ENCODE data around the gene FCF1. TPM values are rescaled to one million over a fixed set of nuclear protein-coding genes. Genes with fewer than 3 reads are reported as not detected.

FCF1 gene
- total and polyA plus RNA-seq, 7 donors = 11.0 to 57.4 (median 30.3) TPM

DNA sequence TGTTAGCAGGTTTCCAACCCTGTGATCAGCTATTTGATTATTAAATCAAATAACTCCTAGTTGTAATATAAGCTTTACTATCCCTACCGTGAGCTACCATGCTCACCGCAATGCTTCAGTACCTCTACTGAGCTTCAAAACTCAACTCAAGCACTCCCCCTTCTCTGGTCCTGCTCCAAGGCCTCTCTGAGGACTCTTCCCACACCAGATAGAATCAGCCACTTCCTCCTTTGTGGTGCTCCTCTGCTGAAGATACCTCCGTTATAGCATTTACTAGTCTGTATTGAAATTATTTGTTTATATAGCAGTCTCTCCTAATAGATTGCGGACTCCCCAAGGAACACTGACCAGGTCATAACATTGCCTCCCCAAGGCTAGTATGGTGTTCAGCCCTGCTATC lies 17.5 kb upstream of the FCF1 start:
- TF ChIP-seq, protein P1, sequence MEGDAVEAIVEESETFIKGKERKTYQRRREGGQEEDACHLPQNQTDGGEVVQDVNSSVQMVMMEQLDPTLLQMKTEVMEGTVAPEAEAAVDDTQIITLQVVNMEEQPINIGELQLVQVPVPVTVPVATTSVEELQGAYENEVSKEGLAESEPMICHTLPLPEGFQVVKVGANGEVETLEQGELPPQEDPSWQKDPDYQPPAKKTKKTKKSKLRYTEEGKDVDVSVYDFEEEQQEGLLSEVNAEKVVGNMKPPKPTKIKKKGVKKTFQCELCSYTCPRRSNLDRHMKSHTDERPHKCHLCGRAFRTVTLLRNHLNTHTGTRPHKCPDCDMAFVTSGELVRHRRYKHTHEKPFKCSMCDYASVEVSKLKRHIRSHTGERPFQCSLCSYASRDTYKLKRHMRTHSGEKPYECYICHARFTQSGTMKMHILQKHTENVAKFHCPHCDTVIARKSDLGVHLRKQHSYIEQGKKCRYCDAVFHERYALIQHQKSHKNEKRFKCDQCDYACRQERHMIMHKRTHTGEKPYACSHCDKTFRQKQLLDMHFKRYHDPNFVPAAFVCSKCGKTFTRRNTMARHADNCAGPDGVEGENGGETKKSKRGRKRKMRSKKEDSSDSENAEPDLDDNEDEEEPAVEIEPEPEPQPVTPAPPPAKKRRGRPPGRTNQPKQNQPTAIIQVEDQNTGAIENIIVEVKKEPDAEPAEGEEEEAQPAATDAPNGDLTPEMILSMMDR (IDR thresholded peaks at IDR 0.05) = no peak
- H3K27me3 ChIP-seq (ENCODE audit: insufficient read depth in 3 of 3, low read length in 2 of 3) = no peaks in the 10 kb centered on the region
- peaks cover 0 to 24% of the 10 kb centered on the region in 2 donors for H3K36me3 ChIP-seq (ENCODE audit: insufficient read depth in 1 of 2, low read depth in 1 of 2)
- no peak overlapping the region for H3K27ac ChIP-seq
- no peak for ATAC-seq
- no peaks in the 10 kb centered on the region for H3K9me3 ChIP-seq
- no peak for DNase-seq
- intact Hi-C loops (cut with DNase I) = no loop called here
- H3K4me1 ChIP-seq = peaks cover 27% of the 10 kb centered on the region
- 96 to 98% (median 98%) methylated on average over 4 of the region's 4 CpGs for WGBS, 3 donors
- no peak overlapping the region for H3K4me3 ChIP-seq

DNA sequence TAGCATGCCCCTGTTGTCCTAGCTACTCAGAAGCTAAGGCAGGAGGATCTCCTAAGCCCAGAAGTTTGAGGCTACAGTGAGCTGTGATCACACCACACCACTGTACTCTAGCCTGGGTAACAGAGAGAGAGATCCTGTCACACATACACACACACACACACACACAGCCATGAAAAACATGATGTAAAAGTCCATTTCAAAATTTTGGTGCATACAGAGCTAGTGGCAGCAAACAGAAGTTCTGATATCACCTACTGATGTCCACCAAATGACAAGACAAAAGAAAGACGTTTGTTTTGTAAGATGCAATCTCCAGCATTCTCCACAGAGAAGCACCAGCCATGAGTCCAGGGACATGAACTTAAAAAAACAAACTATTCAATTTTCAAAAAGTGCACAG lies 15.9 kb upstream of the FCF1 start:
- H3K27me3 ChIP-seq (ENCODE audit: insufficient read depth in 3 of 3, low read length in 2 of 3) = no peaks in the 10 kb centered on the region
- intact Hi-C loops (cut with DNase I) = no loop called here
- H3K36me3 ChIP-seq (ENCODE audit: insufficient read depth in 1 of 2, low read depth in 1 of 2) = peaks cover 0 to 10% of the 10 kb centered on the region in 2 donors
- H3K4me3 ChIP-seq = no peak overlapping the region
- DNase-seq (no peak), ATAC-seq (no peak)
- TF ChIP-seq, protein P1 (IDR thresholded peaks at IDR 0.05) = no peak
- no peaks in the 10 kb centered on the region for H3K9me3 ChIP-seq
- no peak overlapping the region for H3K27ac ChIP-seq
- WGBS, 3 donors = 70 to 95% (median 74%) methylated on average over 1 of the region's 1 CpG
- peaks cover 11% of the 10 kb centered on the region for H3K4me1 ChIP-seq

DNA sequence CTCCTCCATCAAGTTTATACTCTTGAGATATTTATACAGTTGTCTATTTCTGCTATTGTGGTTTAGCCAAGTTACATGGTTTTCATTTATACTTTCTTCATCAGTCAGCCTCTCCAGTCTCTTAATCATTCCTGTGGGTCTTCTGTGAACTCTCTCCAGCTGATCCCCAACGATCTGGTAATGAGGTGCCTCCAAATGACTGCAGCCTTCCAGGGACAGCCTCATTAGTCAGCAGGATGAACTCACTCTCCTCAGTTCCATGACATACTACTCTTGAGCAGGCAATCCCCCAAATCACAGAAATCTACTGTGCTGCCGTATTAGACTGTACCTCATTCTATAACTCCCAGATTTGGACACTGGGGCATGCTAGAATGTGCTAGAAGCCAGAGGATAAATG lies 15.4 kb upstream of the FCF1 start:
- Histone ChIP-seq H3K27ac (no peak overlapping the region), H3K4me3 (no peak overlapping the region), H3K36me3 (ENCODE audit: insufficient read depth in 1 of 2, low read depth in 1 of 2) (peaks cover 0 to 10% of the 10 kb centered on the region in 2 donors), H3K4me1 (peaks cover 5% of the 10 kb centered on the region), H3K27me3 (ENCODE audit: insufficient read depth in 3 of 3, low read length in 2 of 3) (no peaks in the 10 kb centered on the region), H3K9me3 (no peaks in the 10 kb centered on the region)
- intact Hi-C loops (cut with DNase I) = no loop called here
- DNase-seq = no peak
- TF ChIP-seq, protein P1 (IDR thresholded peaks at IDR 0.05) = no peak
- no peak for ATAC-seq
- WGBS, 3 donors = 72 to 85% (median 81%) methylated on average over 2 of the region's 2 CpGs

DNA sequence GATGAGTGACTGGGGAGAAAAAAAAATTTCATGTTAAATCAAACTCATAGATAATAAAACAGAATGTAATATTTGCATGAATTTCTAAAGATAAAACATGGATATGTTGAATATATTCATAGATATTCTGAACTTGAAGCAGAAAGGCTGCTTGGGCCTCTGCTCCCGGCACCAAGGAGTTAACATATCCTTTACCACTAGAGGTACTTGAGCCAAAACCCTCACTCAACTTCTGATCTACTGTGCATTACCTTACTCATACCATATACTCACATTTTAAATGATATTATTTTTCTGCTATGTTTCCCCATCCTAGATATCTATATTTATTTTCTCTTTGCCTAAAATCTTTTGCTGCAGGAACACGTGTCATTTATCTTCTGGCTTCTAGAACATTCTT lies 15.0 kb upstream of the FCF1 start:
- H3K4me3 ChIP-seq = no peak overlapping the region
- TF ChIP-seq, protein P1 (IDR thresholded peaks at IDR 0.05) = no peak
- no peak for DNase-seq
- H3K36me3 ChIP-seq (ENCODE audit: insufficient read depth in 1 of 2, low read depth in 1 of 2) = peaks cover 0 to 10% of the 10 kb centered on the region in 2 donors
- peaks cover under 1% of the 10 kb centered on the region for H3K4me1 ChIP-seq
- no peak for ATAC-seq
- WGBS, 3 donors = 91 to 94% (median 91%) methylated on average over 2 of the region's 2 CpGs
- H3K9me3 ChIP-seq = no peaks in the 10 kb centered on the region
- H3K27ac ChIP-seq = no peak overlapping the region
- no peaks in the 10 kb centered on the region for H3K27me3 ChIP-seq (ENCODE audit: insufficient read depth in 3 of 3, low read length in 2 of 3)
- intact Hi-C loops (cut with DNase I) = no loop called here

DNA sequence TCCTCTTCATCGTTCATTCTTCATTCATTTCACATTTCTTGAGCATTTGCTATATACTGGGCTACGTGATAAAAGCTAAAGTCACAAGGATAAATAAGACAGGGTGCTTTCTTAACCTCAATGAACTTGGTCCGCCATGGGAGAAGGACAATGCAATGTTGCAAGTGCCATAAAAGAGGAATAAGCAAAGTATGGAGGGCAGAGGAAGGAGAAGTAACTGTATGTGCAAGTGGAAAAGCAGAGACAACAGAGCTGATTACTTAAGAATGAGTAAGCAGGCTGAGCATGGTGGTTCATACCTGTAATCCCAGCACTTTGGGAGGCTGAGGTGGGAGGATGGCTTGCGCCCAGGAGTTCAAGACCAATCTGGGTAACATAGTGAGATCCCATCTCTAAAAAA lies 14.5 kb upstream of the FCF1 start:
- Histone ChIP-seq H3K36me3 (ENCODE audit: insufficient read depth in 1 of 2, low read depth in 1 of 2) (peaks cover 0 to 10% of the 10 kb centered on the region in 2 donors), H3K4me1 (no peaks in the 10 kb centered on the region), H3K4me3 (no peak overlapping the region), H3K27ac (no peak overlapping the region), H3K9me3 (no peaks in the 10 kb centered on the region), H3K27me3 (ENCODE audit: insufficient read depth in 3 of 3, low read length in 2 of 3) (no peaks in the 10 kb centered on the region)
- DNase-seq = no peak
- ATAC-seq = no peak
- TF ChIP-seq, protein P1 (IDR thresholded peaks at IDR 0.05) = no peak
- 93 to 98% (median 97%) methylated on average over 4 of the region's 4 CpGs for whole genome bisulfite sequencing, 3 donors
- intact Hi-C loops (cut with DNase I) = no loop called here
